ENCODE measurements around the gene CCDC73.

Gene CCDC73

DNA sequence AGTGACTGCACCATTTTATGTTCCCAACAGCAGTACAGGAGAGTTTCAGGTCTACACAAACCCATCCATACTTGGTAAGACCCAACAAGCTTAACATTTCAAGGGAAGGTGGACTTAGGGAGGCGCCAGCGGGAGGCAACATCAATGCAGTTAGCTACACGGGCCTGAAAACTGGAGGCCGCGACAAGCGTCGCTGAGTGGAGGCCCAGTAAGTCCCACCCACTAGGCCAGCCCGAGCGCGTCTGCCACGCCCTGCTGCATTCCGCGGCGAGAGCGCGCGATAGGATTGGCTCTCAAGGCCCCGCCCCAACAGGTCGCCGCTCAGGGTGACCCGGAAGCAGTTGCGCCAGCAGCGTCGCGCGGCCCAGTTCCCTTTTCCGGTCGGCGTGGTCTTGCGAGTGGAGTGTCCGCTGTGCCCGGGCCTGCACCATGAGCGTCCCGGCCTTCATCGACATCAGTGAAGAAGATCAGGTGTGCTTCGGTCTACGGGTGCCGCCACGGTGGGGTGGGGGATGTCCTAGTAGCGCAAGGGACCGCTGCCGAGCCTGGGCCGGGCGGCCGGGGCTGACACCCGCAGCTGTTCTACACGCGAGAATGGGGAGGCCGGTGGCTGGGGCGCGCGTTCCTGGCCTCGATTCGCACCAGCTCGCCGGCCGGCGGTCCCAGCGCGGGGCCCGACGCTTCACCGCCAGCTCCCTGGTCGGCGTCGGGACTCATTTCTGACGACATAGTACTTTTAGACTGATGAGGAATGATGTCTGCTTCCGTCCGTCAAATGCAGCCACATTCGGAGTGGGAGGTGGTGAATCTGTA lies 210.8 kb downstream of the CCDC73 start, which contains the start of gene EIF3M:
Gene EIF3M (plus strand): TSS at position 373 of the 813 bp plus-strand sequence. CDS start 57 bp downstream, at position 430.
- peak; percentile 88 for DNase-seq

DNA sequence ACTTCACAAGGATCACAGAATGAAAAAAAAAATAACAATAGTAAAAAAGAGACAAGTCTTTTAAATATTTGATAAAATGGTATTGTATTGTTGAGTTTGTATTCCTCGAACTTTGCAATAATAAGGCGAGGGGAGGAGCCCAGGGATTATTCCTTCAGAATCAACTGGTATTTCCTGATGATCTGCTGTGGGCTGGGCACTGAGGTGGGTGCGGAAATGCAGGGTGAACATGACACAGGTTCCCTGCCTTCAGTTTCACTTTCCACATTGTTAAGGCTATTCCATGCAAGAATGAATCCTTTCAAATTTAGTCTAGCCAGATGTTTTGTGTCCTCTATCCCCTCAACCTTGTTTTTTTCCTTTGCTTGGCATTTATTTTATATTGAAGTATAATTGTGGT lies 212.9 kb downstream of the CCDC73 start:
- no peak for DNase-seq

DNA sequence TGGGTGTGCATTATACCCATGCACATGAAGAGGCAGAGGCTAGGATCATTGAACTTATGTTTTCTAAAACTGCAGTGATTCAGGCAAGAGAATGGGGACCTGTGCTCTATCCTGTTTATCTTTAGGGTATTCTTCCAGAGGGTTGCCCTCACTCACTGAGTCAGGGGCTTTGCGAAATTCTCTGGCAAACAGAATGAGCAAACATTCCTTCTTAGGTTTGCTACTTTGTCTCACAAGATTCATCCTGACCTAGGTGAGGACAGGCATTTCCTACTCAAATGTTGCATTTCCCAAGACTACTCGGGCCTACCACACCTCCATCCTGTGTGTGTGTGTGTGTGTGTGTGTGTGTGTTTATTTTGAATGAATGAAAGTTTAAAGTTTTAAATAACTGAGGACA lies 213.5 kb downstream of the CCDC73 start:
- no peak for DNase-seq

DNA sequence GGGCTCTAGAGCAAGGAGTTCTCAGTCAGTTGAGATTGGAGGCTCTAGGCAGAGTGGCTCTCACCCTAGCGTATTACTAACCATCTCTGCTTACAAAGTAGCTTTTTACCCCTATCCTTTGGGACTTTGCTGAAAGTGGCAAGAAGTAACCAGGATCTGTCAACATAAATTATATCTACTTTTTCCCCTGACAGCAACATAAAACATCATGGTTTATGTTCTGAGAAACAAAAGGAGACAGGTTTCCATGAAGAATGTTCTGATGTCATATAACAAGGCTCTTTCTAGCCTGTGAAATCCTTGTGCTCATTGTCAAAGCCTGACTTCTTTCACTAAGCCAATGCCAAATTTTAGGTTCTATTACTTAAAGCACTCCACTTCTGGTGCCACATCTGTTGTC lies 218.0 kb downstream of the CCDC73 start:
- no peak for DNase-seq

DNA sequence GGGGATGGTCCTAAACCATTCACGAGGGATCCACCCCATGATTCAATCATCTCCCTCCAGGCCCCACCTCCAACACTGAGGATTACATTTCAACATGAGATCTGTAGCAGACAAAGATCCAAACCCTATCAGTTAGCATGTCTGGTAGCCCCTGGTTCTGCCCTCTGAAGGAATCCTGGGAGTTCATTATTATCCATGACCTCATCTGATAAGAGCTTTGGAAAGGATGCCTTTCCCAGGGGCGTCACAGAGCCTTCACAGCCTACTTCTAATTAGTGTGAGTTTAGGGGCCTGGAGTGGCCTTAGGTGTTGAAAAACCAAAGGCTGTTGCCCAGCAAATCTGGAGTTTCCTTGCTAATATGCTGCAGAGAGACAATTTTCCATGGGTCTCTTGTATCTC lies 219.4 kb downstream of the CCDC73 start:
- DNase-seq: no peak

DNA sequence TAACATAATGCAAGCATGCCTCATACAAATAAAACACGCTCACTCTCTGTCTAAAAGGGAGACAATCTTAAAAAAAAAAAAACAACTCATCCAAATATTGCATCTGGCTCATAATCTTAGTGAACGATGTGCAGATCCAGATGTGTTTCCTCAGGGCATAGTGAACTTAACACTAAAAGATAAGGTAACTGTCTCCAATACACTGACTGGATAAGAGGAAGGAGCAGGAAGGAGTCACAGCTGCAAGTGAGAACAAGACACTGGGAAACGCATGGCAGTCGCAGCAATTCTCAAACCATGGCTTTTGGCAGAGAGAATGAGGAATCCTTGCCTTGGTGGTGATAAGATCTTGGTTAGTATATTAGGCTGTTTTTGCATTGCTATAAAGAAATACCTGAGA lies 220.0 kb downstream of the CCDC73 start:
- DNase-seq: no peak

DNA sequence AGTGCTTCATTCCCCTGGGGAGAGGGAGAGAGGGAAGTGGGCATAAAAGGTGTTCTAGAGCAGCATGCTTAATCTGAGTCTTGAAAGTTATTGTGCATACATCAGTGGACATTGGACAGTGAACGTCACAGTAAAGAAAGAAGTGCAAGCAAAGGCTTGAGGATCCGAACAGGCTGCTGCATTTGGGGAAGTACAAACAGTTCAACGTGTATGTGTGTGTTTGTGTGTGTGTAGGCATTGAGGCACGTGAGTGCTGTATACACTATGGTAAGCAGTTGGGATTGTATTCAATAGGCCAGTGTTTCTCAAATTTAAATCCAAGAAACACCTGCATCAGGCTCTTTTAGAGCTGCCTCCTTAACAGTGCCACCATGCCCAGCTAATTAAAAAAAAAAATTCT lies 221.2 kb downstream of the CCDC73 start:
- no peak for DNase-seq

DNA sequence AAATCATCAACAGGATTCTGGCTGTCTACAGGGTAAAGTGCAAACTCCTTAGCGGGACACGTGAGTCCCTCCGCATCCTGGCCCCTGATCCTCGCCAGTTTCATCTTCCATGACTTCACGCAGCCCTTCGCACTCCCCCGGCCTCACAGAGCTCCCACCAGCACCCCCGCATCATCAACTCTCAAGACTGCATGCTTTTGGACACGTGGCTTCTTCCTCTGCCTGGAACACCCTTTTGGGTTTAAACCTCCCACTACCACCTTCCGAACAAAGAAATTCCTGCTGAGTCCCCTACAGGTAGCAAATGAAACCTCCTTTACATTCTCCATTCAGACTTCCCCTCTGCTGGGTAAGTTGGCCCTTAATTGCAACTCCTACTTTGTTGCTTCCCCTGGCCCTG lies 223.4 kb downstream of the CCDC73 start:
- DNase-seq: no peak

DNA sequence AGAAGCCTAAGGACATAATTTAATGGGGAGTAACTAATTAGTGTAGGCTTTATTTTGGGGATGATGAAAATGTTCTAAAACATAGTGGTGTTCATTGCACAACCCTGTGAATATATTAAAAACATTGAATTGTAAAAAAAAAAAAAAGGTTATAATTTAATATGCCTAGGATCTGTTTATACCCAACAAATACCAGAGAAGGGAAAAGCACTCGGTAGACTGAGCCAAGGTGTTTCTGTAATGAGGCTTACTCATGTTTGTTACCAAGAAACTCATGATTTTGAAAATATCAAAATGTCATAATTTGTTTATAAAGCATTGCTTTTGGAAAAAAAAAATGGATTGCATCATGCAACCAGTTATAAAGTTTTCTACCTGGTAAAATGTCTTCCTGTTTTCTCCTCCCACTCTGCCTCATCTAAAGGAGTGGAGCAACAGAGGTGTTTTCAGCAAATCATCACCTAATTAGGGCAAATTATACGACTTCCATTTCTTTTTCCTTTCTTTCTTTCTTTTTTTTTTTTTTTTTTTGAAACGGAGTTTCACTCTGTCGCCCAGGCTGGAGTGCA lies 225.1 kb downstream of the CCDC73 start:
- no peak for DNase-seq

DNA sequence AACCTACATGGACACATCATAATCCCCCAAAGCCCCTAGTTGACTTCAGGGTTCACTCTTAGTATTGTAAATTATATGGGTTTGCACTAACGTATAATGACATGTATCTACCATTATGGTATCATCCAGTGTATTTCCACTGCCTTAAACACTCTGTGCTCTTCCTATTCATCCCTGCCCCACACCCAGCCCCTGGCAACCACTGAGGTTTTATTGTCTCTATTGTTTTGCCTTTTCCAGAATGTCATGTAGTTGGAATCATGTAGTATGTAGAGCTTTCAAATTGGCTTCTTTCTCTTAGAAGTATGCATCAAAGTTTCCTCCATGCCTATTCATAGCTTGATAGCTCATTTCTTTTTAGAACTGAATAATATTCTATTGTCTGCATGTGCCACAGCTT lies 227.3 kb downstream of the CCDC73 start:
- DNase-seq: no peak

DNA sequence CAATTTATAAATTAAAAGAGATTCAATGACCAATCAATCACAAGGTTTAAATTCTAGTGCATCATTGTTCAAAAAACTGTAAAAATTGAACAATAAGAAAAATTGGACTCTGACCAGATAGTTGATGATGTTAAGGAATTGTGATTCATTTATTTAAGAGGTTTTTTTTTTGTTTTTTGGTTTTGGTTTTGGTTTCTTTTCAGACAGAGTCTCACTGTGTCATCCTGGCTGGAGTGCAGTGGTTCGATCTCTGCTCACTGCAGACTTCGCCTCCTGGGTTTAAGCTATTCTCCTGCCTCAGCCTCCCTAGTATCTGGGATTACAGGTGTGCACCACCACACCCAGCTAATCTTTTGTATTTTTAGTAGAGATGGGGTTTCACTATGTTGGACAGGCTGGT lies 227.9 kb downstream of the CCDC73 start:
- DNase-seq: no peak

DNA sequence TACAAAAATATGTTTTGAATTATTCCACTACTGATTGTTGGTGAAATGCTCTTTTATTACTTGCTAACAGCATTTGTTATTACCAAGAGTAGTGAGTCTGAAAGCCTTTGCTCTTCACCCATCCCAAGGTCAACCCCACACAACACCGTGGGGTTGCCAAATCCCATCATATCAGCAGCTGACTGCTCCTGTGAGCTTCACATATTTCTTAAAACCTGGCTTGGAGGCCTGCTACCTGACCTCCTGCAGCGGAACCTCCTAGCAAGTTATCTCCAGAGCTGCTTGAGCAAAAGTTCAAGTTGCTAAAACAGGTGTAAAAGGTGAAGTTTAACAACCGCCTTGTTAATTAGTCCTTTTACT lies 230.9 kb downstream of the CCDC73 start:
- no peak for DNase-seq

DNA sequence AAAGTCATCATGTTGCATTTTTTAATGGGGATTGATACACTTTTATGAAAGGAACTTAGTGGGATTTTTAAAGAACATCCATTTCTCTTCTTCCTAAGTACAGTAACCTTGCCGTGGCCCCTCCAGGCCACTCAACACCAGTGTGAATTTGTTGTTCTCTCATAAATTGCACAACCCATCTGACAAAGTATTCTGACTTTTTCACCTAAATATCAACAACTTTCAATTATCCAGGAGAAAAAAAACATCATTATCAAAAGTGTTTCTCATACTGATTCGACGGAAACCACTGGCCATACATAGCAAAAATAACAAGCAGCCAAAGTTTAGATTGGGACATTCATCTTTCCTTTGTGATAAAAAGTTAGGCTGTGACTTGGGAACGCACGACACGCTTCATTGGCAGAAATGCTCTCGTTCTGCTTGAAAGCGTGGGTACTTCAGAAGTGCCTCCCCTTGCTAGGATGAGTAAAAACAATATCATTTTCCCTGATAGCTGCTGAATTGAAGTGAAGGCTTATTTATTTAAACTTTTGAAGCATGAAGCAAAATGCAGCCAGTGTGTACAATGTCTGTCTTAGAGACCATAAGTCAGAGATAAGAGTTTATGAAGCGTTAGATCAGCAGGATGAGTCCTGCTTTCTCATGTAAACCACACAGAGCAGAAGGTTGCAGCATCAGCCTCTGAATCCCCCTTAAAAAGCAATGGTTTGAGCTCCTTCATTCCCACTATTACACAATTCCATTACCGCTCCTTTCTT lies 231.4 kb downstream of the CCDC73 start:
- peak; percentile 49 for DNase-seq

DNA sequence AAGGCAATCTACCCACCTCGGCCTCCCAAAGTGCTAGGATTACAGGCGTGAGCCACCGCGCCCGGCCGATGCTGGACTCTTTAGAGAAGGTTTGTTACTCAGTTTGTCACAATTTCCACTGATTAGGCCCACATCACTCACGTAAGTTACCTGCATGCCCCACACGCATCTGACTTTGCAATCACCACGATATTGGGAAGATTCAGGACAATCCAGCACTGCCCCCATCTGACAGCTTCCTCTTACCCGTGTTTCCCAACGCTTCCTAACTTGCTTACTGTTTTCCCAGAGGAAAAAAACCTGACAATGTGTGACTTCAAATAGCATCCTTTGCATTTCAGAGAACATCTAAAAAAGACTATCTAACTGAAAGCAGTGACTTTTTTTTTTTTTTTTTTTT lies 232.6 kb downstream of the CCDC73 start:
- no peak for DNase-seq

DNA sequence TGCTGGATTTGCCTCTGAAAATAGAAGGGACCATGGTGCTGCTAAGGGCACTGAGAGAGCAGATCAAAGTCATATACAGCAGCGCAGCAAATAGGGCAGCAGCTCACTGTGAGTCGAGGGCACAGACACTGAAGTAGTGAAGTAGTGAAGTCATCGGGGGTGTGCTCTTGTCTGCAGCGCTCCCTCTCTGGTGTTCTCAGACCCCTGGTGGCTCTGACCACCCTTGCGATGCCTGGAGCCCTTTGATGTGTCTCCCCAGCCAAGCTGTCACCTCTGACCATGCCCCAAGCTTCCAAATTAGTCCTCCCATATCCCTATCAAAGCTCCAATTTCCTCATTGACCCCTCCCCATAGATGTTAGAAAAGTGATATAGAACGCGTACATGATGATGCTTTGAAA lies 238.6 kb downstream of the CCDC73 start:
- no peak for DNase-seq

DNA sequence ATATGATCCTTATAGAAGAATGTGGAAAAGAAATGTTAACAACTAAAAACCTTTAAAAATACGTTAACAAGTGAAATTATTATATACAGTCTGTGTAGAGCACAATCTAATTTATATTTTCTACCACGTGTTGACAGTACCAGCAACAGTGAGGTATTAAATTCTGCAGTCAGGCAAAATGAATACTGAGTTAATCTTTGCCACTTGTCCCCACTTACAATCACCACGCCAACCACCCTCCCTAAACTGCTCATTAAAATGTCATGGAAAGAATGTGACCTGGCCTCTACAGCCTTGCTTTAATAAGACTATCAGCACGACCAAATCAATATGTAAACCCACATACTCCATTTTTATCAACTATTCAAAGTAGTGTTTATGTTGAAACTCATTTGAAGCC lies 239.4 kb downstream of the CCDC73 start:
- DNase-seq: no peak
